GM12872 (cell line): ENCODE measurements around the gene EPS8.

ENCODE experiments used
- CTCF ChIP-seq: IDR thresholded peaks from 3 replicates; pipeline ENCODE4 v1.5.1; 2011; ENCODE audit warnings: low read depth, mild to moderate bottlenecking, low read length, moderate library complexity; ENCODE audit not compliant: insufficient read depth

Gene EPS8

DNA sequence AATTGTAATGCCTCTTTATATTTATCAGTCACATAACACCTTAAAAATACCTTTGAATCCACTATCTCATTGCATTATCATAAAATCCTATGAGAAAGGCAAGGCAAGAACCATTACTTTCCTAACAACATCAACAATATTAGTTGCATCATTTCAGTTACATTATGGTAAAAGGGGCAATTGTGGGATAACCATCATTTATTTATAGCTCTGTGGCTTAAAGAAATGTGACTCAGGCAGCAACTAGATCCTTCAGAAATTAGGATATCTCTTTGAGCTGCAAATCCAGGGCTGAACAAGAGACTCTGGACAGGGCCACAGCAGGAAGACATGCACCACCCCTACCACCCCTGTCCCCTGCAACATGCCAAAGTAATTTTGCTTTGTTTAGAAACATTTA is 36.4 kb downstream of the EPS8 start:
- no peak for TF ChIP-seq CTCF

DNA sequence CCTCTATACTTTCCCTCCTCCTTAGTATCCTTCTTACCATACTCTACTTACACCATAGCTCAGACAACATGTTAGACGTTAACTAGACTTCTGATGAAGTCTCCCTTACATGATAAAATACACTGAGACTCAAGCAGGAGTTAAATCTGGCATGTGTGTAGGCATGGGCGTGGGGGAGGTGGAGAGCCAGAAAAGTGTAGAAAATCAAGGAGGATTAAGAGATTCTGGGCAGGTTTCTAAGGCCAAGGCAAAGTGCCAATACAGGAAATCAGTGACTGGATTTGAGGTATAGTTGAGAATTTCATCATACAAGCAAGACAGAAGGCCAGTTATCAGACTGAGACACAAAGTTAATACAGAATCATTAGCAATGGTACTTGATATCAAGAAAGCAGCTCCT is 37.4 kb downstream of the EPS8 start:
- no peak for TF ChIP-seq CTCF

DNA sequence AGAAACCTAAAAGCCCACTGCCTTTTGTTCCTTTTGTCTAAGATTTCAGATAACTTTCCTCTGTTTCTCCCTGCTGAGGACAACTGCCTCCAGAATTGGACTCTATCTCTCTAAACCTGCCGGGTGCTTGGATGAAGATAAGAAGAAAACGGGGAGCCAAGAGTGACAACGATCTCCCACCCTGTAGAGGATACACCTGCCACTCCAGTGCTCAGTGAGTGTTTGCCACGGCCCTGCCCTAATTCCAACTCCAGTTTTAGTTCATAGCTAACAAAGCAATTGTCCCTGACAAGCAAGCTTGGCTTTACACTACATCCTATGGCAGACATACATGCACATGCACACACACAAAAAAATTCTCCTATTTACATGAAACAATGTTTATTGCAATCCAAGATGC is 39.3 kb downstream of the EPS8 start:
- TF ChIP-seq CTCF = no peak

DNA sequence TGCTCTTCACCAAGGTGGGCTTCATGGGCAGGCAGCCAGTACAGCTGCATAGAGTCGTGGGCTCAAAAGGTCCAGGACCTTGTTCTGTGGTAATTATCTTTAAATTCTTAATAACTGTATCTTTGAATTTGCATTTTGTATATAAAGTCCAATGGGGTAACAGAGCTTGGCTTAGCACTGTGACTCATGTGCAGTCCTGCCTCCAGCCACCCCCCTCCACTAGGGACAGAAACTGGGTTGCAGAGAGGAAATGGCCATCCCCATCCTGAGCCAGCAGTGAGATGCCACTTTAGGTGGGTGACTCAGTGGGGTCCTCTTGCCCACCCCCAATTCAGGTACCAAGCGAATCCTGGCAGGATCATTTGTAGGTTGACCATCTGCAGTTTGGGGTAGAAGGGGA is 48.1 kb downstream of the EPS8 start:
- no peak for TF ChIP-seq CTCF

DNA sequence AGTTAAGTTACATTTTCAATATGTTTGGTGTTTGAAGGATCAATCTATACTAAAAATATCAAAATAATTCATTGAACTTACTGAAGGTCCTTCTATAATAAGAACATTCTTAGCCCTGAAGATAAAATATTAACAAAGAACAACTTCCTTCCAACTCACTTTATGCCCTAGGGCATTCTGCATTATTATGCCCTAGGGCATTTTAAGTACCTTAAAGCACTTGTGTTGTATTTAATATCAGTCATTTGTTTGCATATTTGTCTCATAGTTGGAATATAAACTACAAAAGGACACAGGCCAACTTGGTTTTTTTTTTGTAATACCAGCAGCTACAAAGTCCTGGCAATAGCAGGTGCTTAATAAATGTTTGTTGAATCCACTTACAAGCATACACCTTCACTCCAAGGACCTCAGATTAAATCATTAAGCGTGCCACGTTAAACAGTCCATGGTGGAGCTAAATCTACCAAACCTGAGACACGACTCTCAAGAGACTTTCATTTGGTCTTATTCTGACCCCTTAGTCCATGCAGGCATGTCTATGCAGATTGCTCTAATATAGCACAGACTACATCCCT is 50.7 kb downstream of the EPS8 start:
- no peak for TF ChIP-seq CTCF

DNA sequence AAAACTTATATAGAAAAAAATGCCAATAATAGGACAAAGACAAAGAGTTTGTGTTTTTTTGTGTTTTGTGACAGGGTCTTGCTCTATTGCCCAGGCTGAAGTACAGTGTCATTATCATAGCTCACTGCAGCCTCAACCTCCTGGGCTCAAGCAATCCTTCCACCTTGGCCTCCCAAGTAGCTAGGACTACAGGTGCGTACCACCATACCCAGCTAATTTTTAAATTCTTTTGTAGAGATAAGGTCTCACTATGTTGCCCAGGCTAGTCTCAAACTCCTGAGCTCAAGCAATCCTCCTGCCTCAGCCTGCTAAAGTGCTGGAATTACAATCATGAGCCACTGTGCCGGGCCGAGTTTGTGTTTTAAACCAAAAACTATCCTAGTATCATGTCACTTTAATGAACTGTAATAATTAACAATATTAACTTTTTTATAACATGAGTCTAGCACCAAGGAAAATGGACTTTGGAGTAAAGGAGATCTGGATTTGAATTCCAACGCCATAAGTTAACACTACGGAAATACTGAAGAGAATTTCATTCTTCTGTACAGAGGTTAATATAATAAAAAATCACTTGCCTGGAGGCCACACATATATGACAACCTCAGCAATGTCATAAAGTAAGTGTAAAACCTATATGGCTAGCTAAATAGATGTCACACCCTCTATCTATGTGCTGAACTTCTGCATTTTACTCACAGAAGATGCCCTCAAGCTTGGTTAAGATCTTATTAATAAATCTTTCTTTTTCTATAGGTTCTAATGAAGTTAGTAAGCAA is 53.2 kb downstream of the EPS8 start:
- no peak for TF ChIP-seq CTCF

DNA sequence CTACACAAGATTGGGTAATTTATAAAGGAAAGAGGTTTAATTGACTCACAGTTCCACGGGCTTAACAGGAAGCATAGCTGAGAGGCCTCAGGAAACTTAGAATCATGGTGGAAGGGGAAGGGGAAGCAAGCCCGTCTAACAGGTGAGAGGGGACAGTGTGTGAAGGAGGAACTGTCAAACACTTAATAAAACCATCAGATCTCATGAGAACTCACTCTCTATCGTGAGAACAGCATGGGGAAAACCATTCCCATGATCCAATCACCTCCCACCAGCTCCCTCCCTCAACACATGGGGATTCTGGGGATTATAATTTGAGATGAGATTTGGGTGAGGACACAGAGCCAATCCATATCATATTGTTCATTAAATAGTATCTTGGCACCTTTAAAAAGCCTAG is 56.1 kb downstream of the EPS8 start:
- no peak for TF ChIP-seq CTCF
